Esophagus muscularis mucosa (tissue), 4 donors: ENCODE results near the gene CD82. TPM values are rescaled to one million over a fixed set of nuclear protein-coding genes. Genes with fewer than 3 reads are reported as not detected.

Source experiments
- DNase-seq: peaks from one replicate; pipeline ENCODE4 v3.0.0-alpha.2; 2017; ENCODE audit errors: extremely low spot score
- H3K27ac ChIP-seq, 4 donors: fragments of 200-600 bp; sonication (generic); replicated peaks in 1 of 4; 1 replicate in 3 of 4; 2 replicates in 1 of 4; pipeline ENCODE4 v1.5.1; 2016 to 2019; ENCODE audit warnings: mild to moderate bottlenecking in 1 of 4
- H3K27me3 ChIP-seq, 4 donors: fragments of 200-600 bp; sonication (generic); one replicate each; pipeline versions ENCODE4 v1.5.1 to v1.6.0; 2016 to 2019
- H3K36me3 ChIP-seq, 4 donors: fragments of 200-600 bp; sonication (generic); one replicate each; pipeline ENCODE4 v1.5.1; 2016 to 2019
- H3K4me1 ChIP-seq, 4 donors: fragments of 200-600 bp; sonication (generic); one replicate each; pipeline ENCODE4 v1.5.1; 2016 to 2019
- H3K4me3 ChIP-seq, 4 donors: fragments of 200-600 bp; sonication (generic); 1 replicate in 2 of 4; 2 replicates in 2 of 4; pipeline ENCODE4 v1.5.1; 2016 to 2019; ENCODE audit warnings: mild to moderate bottlenecking in 4 of 4, moderate library complexity in 1 of 4
- H3K9me3 ChIP-seq, 4 donors: fragments of 200-600 bp; sonication (generic); 1 replicate in 3 of 4; 2 replicates in 1 of 4; pipeline ENCODE4 v1.5.1; 2016 to 2019
- EP300 ChIP-seq: sonication (generic); formaldehyde crosslinking; IDR thresholded peaks from one replicate; pipeline ENCODE4 v1.6.1; 2017; ENCODE audit warnings: antibody characterized with exemption
- POLR2A ChIP-seq: fragments of 450-650 bp; IDR thresholded peaks from one replicate; pipeline ENCODE4 v1.6.1; 2017; ENCODE audit warnings: antibody characterized with exemption, moderate library complexity, mild to moderate bottlenecking, low read depth
- POLR2AphosphoS5 ChIP-seq, 2 donors: sonication (generic); formaldehyde crosslinking; IDR thresholded peaks; one replicate each; pipeline ENCODE4 v1.6.1; 2017; ENCODE audit warnings: antibody characterized with exemption in 2 of 2
- WGBS: methylation state at CpG from one replicate; pipeline ENCODE4 v1.1.5; 2018; 5-methylcytosine and 5-hydroxymethylcytosine counted together
- intact Hi-C: fragments of 100-400 bp; cut with DNase I; formaldehyde crosslinking; loops from one replicate; pipeline ENCODE4 v1.15.1; 2023
- total RNA-seq, 4 donors: library from RNA; depleted of rRNA; stranded (reverse); fragments of >200 nt; gene quantifications; one replicate each; pipeline versions ENCODE4 v1.1.0 to v1.2.1, GENCODE V29; 2016
- TF ChIP-seq, protein P1 (sequence below), 3 experiments: fragments of 200-600 bp in 2 of 3; fragments of 450-650 bp in 1 of 3; sonication (generic) in 2 of 3; IDR thresholded peaks; one replicate each; pipeline ENCODE4 v1.5.1; 2017 to 2019; ENCODE audit warnings: antibody characterized with exemption in 3 of 3, mild to moderate bottlenecking in 2 of 3, moderate library complexity in 1 of 3

Gene CD82
- total RNA-seq, 4 donors from 2014 or later = 11.0 to 20.6 (median 16.3) TPM

DNA sequence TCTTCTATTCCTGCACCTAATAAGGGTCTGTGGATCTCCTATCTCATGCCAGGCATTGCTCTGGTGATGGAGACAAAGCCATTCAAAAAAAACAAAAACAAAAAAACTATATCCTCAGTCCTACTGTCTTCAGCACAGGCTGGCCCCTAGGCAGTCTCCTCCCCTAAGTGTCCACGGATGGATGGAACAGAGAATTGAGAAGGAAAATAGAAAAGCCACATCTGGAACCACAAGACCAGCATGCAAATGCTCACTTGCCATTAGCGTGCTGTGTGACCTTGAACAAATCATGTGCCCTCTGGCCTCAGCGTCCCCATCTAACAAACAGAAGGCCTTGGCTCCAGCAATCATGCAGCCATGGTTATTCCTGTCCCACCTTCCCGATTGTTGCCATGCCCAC, 32.7 kb upstream of the CD82 start:
- H3K9me3 ChIP-seq = no peaks in the 10 kb centered on the region
- intact Hi-C loops = no loop called here
- H3K4me3 ChIP-seq = no peak overlapping the region
- 55% methylated on average over 4 of the region's 4 CpGs for WGBS
- TF ChIP-seq, protein P1, sequence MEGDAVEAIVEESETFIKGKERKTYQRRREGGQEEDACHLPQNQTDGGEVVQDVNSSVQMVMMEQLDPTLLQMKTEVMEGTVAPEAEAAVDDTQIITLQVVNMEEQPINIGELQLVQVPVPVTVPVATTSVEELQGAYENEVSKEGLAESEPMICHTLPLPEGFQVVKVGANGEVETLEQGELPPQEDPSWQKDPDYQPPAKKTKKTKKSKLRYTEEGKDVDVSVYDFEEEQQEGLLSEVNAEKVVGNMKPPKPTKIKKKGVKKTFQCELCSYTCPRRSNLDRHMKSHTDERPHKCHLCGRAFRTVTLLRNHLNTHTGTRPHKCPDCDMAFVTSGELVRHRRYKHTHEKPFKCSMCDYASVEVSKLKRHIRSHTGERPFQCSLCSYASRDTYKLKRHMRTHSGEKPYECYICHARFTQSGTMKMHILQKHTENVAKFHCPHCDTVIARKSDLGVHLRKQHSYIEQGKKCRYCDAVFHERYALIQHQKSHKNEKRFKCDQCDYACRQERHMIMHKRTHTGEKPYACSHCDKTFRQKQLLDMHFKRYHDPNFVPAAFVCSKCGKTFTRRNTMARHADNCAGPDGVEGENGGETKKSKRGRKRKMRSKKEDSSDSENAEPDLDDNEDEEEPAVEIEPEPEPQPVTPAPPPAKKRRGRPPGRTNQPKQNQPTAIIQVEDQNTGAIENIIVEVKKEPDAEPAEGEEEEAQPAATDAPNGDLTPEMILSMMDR (IDR thresholded peaks at IDR 0.05) = no peak
- TF ChIP-seq EP300 (no peak), POLR2A (no peak), POLR2AphosphoS5 (IDR thresholded peaks at IDR 0.05) (no peak)
- H3K27me3 ChIP-seq = peaks cover 0 to 16% (median 0%) of the 10 kb centered on the region in 4 donors
- no peaks in the 10 kb centered on the region for H3K36me3 ChIP-seq
- DNase-seq = no peak
- H3K4me1 ChIP-seq = no peaks in the 10 kb centered on the region
- no peak overlapping the region for H3K27ac ChIP-seq

DNA sequence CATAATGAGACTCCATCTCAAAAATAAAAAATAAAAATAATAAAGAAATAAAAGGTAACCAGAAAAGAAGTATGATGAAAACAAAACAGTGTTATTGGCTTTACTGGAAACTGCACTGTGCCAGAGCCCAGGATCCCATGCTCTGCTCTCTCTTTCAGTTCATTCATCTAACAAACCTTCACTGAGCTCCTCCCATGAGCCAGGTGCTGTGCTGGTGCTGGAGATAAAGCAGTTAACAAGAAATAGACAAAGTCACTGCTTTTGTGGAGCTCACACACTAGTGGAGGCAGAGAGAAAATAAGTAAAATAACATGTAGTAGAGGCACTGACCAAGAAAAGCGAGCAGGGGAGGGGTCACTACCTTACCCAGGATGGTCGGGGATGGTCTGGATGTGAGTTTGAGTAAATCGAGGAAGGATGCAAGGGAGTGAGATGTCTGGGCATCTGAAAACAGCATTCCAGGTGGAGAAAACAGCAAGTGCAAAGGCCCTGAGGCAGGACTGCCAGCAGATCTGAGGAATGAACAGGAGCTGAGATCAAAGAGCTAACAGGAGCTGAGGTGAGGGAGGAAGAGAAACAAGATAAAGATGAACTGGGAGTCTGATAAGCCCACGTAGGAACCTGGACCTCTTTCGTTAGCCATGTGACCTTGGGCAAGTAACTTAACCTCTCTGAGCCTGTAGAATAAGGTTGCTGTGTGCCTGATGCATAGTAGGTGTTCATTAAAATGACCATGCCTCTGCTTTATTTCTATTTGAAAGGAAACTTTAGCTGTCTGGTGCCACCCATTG, 31.3 kb upstream of the CD82 start:
- 83% methylated on average over 5 of the region's 5 CpGs for WGBS
- peaks cover 0 to 6% (median 5%) of the 10 kb centered on the region in 4 donors for H3K4me1 ChIP-seq
- H3K9me3 ChIP-seq = no peaks in the 10 kb centered on the region
- intact Hi-C loops = no loop called here
- no peak for TF ChIP-seq POLR2AphosphoS5 (IDR thresholded peaks at IDR 0.05)
- no peak for TF ChIP-seq EP300
- TF ChIP-seq, protein P1 (IDR thresholded peaks at IDR 0.05) = no peak
- TF ChIP-seq POLR2A = no peak
- no peak overlapping the region for H3K4me3 ChIP-seq
- H3K27ac ChIP-seq = no peak overlapping the region
- peaks cover 0 to 17% (median 0%) of the 10 kb centered on the region in 4 donors for H3K27me3 ChIP-seq
- no peaks in the 10 kb centered on the region for H3K36me3 ChIP-seq
- DNase-seq = no peak

GRCh38 chr11:44535191-44535980, 30.1 kb upstream of the CD82 start:
- no peak overlapping the region for H3K27ac ChIP-seq
- TF ChIP-seq POLR2AphosphoS5 (IDR thresholded peaks at IDR 0.05) = no peak
- TF ChIP-seq EP300 = no peak
- TF ChIP-seq, protein P1 (IDR thresholded peaks at IDR 0.05) = no peak
- no peak for TF ChIP-seq POLR2A
- peaks cover 0 to 17% (median 0%) of the 10 kb centered on the region in 4 donors for H3K27me3 ChIP-seq
- H3K9me3 ChIP-seq = no peaks in the 10 kb centered on the region
- no peak for DNase-seq
- 78% methylated on average over 12 of the region's 16 CpGs for WGBS
- H3K4me1 ChIP-seq = peaks cover 0 to 6% (median 5%) of the 10 kb centered on the region in 4 donors
- intact Hi-C loops = loop anchor here (5.0 kb wide), 1 partner anchor 443 kb away; no protein-coding TSS in a partner anchor
- H3K36me3 ChIP-seq = no peaks in the 10 kb centered on the region
- no peak overlapping the region for H3K4me3 ChIP-seq

DNA sequence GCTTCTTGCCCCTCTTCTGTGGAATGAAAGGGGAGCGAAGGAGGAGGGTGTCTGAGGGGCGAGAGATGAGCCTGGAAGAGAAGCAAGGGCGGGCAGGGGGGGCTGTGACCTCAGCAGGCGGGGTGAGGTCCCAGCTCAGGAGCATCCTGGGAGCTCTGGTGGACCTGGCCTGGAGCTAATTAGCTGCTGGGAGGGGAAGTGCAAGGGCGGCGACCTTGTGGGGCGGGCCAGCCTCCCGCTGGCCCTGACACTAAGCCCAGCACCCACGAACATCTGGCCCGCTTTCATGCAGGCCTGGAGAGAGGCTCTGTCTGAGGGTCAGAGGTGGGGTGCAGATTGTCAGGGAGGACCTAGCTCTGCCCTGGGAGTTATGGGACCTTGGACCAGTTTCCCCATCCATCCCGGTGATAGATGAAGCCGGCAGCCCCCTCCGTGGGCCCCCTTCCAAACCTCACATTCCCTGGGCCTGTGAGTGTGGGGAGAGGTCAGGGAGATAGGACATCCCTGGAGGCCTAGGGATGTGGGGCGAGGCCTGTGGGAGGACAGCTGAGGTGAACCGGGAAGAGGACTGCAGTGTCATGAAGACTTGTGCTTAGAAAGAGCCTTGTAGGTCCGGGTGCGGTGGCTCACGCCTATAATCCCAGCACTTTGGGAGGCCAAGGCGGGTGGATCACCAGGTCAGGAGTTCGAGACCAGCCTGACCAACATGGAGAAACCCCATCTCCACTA, 28.5 kb upstream of the CD82 start:
- intact Hi-C loops = loop anchor here (5.0 kb wide), 1 partner anchor 445 kb away; no protein-coding TSS in a partner anchor
- TF ChIP-seq POLR2AphosphoS5 (IDR thresholded peaks at IDR 0.05) (no peak), EP300 (no peak), POLR2A (no peak)
- TF ChIP-seq, protein P1 (IDR thresholded peaks at IDR 0.05) = no peak
- no peak for DNase-seq
- Histone ChIP-seq H3K4me3 (no peak overlapping the region), H3K4me1 (peaks cover 0 to 6% (median 5%) of the 10 kb centered on the region in 4 donors), H3K27me3 (peaks cover 0 to 14% (median 0%) of the 10 kb centered on the region in 4 donors), H3K9me3 (no peaks in the 10 kb centered on the region), H3K36me3 (no peaks in the 10 kb centered on the region), H3K27ac (no peak overlapping the region)
- WGBS = 84% methylated on average over 16 of the region's 20 CpGs
